ENCODE results near the gene LIAS.
A peak's percentile ranks its signal among the peaks of the same experiment; 100 is the strongest.
"Not testable (repeated sequence)": the region's sequence is repeated elsewhere in the genome, so short reads cannot be mapped to it uniquely, and the experiment has no call there.

Gene LIAS

DNA sequence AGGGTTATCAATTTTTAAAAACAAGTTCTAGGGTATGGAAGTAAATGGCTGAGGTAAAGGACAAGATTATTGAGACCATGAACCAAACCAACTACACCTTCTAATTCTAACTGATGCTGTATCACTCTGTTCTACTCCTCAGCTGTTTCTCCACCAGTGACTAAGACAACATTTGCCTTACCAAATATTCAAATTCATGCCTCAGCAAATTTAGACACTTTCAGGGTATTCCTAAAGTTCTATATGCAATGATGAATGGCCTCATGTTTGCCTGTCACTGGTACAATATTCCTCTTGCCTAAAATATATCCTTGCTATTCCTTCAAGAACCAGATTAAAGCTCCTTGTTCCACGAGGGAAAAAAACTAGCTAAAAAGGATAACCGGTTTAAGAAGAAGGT lies 5.1 kb upstream of the LIAS start:
- DNase-seq, result no peak

- DNase-seq, result no peak
These were observed 3.4 kb upstream of the LIAS start for GRCh38 chr4:39455486-39455885.

- DNase-seq, result no peak
These were observed 1.7 kb upstream of the LIAS start for GRCh38 chr4:39456946-39457763.

GRCh38 chr4:39458161-39458504 lies 723 bp upstream of the LIAS start:
- DNase-seq, result not testable (repeated sequence)

DNA sequence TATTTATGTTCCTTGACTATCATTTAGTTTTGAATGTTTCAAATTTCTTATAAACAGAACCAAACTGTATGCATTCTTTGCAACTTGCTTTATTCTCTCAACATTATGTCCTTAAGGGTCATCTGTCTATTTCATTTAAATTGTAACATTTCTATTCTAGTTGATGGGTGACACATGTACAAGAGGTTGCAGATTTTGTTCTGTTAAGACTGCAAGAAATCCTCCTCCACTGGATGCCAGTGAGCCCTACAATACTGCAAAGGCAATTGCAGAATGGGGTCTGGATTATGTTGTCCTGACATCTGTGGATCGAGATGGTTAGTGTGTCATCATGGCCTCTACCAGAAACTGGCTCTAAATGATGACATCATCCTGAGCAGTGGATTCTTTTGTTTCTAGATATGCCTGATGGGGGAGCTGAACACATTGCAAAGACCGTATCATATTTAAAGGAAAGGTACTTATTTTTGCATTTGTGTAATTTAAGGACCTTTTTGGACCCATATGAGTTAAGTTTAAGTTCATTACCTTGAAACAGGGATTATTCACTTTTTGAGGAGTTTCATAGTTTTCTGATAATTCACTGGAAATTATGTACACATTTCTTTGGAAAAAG lies 6.1 kb downstream of the LIAS start:
- no peak for DNase-seq

GRCh38 chr4:39466747-39467146 lies 7.9 kb downstream of the LIAS start:
- no peak for DNase-seq

GRCh38 chr4:39467464-39467863 lies 8.6 kb downstream of the LIAS start:
- DNase-seq, result no peak

- peak; percentile 51 for DNase-seq
These were observed 10.7 kb downstream of the LIAS start for GRCh38 chr4:39469429-39470077.

DNA sequence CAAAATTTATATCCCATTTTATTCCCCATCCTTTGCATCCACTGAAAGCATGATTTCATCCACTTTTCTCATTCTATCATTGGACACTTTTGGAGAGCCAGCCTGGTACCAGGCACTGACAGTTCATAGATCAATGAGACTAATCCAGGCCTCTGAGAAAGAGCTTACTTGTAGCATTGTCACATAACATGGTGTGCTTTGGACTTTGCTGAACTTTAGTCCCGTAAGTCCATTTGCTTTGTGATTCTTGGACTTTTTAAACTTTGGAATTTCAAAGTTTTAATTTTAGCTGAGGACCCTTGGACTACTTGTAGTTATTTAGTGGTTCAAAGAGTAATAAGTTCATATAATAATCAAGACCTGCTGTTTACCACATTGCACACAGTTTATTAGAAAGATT lies 11.5 kb downstream of the LIAS start:
- DNase-seq, result no peak

DNA sequence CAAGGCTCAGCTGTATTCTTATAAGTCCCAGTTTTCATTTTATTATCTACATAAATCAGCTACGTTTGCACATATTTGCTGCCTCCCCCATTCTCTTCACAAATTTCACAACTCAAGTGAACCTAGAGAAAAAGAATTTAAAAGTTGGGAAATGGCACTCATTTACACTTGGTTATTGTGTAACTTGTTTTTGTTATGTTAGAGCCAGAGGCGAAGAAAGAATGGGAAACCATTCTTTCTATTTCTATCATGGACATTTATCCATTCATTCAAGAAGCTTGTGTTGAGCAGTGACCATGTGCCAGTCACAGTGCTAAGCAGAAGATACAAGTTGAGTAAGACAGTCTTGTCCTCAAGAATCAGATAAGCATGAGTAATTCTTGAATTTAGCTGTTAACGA lies 13.5 kb downstream of the LIAS start:
- DNase-seq, result no peak

- DNase-seq, result no peak
These were observed 17.5 kb downstream of the LIAS start for GRCh38 chr4:39476187-39476895.

GRCh38 chr4:39480251-39480650 lies 21.4 kb downstream of the LIAS start:
- no peak for DNase-seq

- no peak for DNase-seq
These were observed 22.2 kb downstream of the LIAS start for GRCh38 chr4:39480902-39481695.

- no peak for DNase-seq
These were observed 25.9 kb downstream of the LIAS start for GRCh38 chr4:39484582-39485272.

DNA sequence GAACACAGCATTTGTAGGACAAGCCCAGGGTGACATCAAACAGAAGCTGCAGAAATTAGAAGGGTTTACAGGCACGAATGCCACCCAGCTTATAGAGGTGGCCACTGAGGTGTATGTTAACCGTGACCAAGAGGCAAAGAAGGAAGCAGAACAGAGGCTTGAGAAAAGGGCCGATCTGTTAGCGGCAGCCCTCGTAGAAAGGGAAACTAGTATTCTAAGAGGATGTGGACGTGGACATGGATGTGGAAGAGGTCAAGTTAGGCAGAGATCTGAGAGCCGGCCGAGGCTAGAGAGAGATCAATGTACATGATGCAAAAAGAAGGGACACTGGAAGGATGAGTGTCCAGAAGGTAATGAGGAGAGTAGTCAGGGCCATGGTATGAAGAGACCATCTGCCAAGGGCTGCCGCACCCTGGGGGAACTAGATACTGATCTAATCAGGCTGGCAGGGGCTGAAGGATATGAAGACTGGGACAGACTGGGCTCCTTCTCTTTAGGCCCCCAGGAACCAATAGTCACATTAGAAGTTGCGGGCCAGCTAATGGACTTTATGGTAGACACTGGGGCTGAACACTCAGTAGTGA lies 27.5 kb downstream of the LIAS start:
- no peak for DNase-seq

- DNase-seq, result no peak
These were observed 31.5 kb downstream of the LIAS start for GRCh38 chr4:39490322-39490721.

GRCh38 chr4:39494354-39494753 lies 35.5 kb downstream of the LIAS start:
- DNase-seq, result no peak

DNA sequence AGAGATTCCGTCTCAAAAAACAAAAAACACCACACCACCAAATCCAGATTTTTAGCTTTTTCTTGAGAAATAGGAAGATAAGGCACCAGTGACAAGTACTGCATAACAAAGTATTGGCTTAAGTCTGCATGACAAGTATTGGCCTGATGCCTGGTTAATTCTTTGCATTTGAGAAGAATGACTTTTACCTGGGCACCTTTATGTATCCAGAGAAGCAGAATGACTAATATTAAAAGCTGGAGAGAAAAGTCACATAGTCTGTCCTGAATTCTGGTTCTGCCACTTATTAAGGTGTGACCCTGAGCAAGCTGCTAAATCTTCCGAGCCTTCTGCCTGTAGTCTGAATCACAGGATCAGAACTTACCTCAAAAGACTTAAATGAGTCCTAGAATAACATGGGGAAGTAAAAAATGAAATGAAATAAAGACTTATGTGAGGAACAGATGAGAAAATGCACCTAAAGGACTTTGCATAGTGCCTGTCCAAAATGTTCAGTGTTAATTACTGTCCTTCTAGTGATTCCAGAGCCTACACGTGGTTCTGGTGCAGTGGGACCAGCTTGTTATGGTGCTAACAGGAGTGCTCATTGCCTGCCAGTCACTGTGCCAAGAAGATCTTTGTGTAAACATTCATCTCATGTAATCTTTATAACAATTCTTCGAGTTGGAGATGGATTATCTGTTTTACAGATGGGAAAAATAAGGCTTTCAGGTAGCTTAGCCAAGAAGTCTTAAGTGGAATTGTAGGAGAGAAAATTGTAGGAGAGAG lies 36.8 kb downstream of the LIAS start:
- no peak for DNase-seq

GRCh38 chr4:39497909-39498726 lies 39.3 kb downstream of the LIAS start:
- no peak for DNase-seq

GRCh38 chr4:39498727-39499020 lies 39.8 kb downstream of the LIAS start:
- DNase-seq, result no peak
